ENCODE results near the gene CLDN22. TPM values are rescaled to one million over a fixed set of nuclear protein-coding genes. Genes with fewer than 3 reads are reported as not detected.

Gene CLDN22
- total and polyA plus RNA-seq, 10 donors, result not detected

DNA sequence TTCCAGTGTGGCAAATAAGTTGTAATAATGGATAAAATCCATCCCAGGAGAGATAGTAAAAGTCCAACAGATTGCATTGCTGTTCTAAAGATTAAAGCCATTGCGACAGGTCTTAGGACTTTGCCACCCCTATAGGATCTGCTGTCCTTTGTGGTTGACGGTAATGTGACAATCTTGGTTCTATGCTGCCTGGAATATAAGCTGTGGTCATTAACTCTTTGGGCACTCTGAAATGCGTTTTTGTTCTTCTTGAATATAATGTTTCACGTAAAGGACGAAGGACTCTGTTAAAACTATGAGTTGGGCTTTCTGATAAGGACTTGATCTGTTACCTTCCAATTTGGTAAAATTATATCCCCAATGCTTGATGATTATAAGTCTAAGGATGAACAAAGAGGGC lies 2.2 kb upstream of the CLDN22 start, which contains the start of gene CLDN24:
Gene CLDN24, minus strand, starts transcription at position 101 of the 400 bp plus-strand sequence. Its CDS starts 0 bp downstream, at position 101.
- Histone ChIP-seq H3K27me3 (replicated peaks in 1 of 7) (no peaks in the 10 kb centered on the region), H3K9me3 (peaks cover 0 to 8% (median 0%) of the 10 kb centered on the region in 8 donors), H3K27ac (no peak within 1 kb of the TSS), H3K4me1 (no peaks in the 10 kb centered on the region), H3K36me3 (no peaks in the 10 kb centered on the region), H3K4me3 (no peak within 1 kb of the TSS)
- DNase-seq, result no peak
- intact Hi-C loops (cut with DNase I; ENCODE audit: low total_unique reads), result no loop called here
- WGBS, 5 donors, result 91 to 98% (median 94%) methylated on average over 5 of the region's 5 CpGs
- TF ChIP-seq, protein P1, sequence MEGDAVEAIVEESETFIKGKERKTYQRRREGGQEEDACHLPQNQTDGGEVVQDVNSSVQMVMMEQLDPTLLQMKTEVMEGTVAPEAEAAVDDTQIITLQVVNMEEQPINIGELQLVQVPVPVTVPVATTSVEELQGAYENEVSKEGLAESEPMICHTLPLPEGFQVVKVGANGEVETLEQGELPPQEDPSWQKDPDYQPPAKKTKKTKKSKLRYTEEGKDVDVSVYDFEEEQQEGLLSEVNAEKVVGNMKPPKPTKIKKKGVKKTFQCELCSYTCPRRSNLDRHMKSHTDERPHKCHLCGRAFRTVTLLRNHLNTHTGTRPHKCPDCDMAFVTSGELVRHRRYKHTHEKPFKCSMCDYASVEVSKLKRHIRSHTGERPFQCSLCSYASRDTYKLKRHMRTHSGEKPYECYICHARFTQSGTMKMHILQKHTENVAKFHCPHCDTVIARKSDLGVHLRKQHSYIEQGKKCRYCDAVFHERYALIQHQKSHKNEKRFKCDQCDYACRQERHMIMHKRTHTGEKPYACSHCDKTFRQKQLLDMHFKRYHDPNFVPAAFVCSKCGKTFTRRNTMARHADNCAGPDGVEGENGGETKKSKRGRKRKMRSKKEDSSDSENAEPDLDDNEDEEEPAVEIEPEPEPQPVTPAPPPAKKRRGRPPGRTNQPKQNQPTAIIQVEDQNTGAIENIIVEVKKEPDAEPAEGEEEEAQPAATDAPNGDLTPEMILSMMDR (IDR thresholded peaks at IDR 0.05 in 8 of 11, conservative IDR thresholded peaks at IDR 0.05 in 3 of 11), result no peak
- TF ChIP-seq POLR2A (IDR thresholded peaks at IDR 0.05) (no peak), POLR2AphosphoS5 (IDR thresholded peaks at IDR 0.05) (no peak)

DNA sequence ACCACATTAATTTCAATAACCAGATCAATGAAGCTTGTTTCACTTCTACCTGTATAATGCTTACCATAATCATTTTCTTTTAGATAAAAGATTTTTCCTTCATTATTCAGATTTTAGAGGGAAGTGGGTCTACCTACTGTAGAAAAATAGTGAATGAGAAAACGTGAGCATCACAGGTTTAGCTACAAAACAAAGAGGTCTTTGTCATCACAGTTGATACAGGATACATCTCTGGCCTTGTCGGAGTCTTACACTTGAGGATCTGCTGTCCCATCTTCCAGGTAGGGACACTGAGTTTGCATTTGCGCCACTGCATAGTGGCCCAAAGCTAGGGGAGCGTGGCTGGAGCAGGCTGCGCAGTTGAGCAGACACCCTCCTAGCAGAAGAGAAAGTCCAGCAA lies 1.4 kb upstream of the CLDN22 start:
- Histone ChIP-seq H3K27me3 (replicated peaks in 1 of 7) (no peaks in the 10 kb centered on the region), H3K36me3 (no peaks in the 10 kb centered on the region), H3K27ac (no peak overlapping the region), H3K4me3 (no peak overlapping the region), H3K4me1 (no peaks in the 10 kb centered on the region), H3K9me3 (peaks cover 0 to 7% (median 0%) of the 10 kb centered on the region in 8 donors)
- TF ChIP-seq, protein P1 (IDR thresholded peaks at IDR 0.05 in 8 of 11, conservative IDR thresholded peaks at IDR 0.05 in 3 of 11), result no peak
- TF ChIP-seq POLR2A (IDR thresholded peaks at IDR 0.05), result no peak
- TF ChIP-seq POLR2AphosphoS5 (IDR thresholded peaks at IDR 0.05), result no peak
- no peak for DNase-seq
- intact Hi-C loops (cut with DNase I; ENCODE audit: low total_unique reads), result no loop called here
- 90 to 95% (median 94%) methylated on average over 5 of the region's 5 CpGs for WGBS, 5 donors

DNA sequence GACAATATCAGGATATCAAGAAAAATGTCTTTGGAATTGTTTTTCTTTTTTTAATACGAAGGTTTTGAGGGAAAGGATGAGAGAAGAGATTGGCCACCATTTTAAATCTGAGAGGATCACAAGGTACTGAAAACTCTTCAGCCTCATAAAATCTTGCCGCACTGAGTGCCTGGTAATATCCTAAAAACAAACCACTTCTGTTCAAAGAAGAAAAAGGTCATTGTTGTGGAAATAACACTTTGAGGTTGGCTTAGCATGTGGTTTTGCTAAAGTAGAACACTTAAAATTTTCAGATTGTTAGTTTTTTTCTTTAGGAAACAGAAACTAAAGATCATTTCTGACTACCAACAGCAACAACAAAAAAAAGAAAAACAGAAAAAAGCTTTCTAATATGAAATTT lies 1.0 kb upstream of the CLDN22 start:
- DNase-seq, result no peak
- intact Hi-C loops (cut with DNase I; ENCODE audit: low total_unique reads), result no loop called here
- H3K9me3 ChIP-seq, result peaks cover 0 to 3% (median 0%) of the 10 kb centered on the region in 8 donors

DNA sequence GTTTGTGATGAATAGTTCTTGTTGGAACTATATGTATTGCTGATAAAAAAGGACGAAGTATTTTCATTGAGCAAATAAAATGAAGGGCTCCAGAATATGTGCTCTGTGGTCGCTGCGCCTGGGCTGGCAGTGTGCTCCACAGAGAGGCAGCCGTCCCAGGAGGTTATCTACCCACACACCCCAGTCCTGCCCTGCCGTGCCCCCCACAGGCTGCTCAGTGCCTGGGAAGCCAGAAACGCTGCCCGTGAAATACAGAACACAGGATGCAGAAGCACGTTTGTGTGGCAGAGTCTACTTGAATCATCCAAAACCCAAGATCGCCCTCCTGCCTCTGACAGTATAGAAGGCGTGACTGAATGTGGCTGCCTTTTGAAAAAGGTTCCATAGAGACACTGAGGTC lies 1.4 kb downstream of the CLDN22 start:
- H3K27ac ChIP-seq, result no peak overlapping the region
- no peak overlapping the region for H3K4me3 ChIP-seq
- H3K4me1 ChIP-seq, result no peaks in the 10 kb centered on the region
- peaks cover 0 to 20% (median 4%) of the 10 kb centered on the region in 6 donors for H3K36me3 ChIP-seq
- WGBS, 5 donors, result 85 to 92% (median 88%) methylated on average over 10 of the region's 10 CpGs
- no peaks in the 10 kb centered on the region for H3K9me3 ChIP-seq
- no peak for DNase-seq
- no peak for TF ChIP-seq POLR2A (IDR thresholded peaks at IDR 0.05)
- TF ChIP-seq, protein P1 (IDR thresholded peaks at IDR 0.05 in 8 of 11, conservative IDR thresholded peaks at IDR 0.05 in 3 of 11), result no peak
- TF ChIP-seq POLR2AphosphoS5 (IDR thresholded peaks at IDR 0.05), result no peak
- no peaks in the 10 kb centered on the region for H3K27me3 ChIP-seq (replicated peaks in 1 of 7)
- intact Hi-C loops (cut with DNase I; ENCODE audit: low total_unique reads), result no loop called here

More for the DNA sequence above, 1.0 kb upstream of the CLDN22 start:
- Histone ChIP-seq H3K27ac (no peak overlapping the region), H3K4me3 (no peak overlapping the region), H3K27me3 (replicated peaks in 1 of 7) (no peaks in the 10 kb centered on the region), H3K36me3 (peaks cover 0 to 3% (median 0%) of the 10 kb centered on the region in 6 donors), H3K4me1 (no peaks in the 10 kb centered on the region)
- TF ChIP-seq, protein P1 (IDR thresholded peaks at IDR 0.05 in 8 of 11, conservative IDR thresholded peaks at IDR 0.05 in 3 of 11), result no peak
- no peak for TF ChIP-seq POLR2A (IDR thresholded peaks at IDR 0.05)
- no peak for TF ChIP-seq POLR2AphosphoS5 (IDR thresholded peaks at IDR 0.05)
- WGBS, 5 donors, result 53 to 60% (median 59%) methylated on average over 2 of the region's 2 CpGs

Data from spleen (tissue), 11 donors.